ENCODE data around the gene PLOD2. TPM values are rescaled to one million over a fixed set of nuclear protein-coding genes. Genes with fewer than 3 reads are reported as not detected.

Gene PLOD2
- total RNA-seq, 1 donor from 2014 or later = 122 TPM

GRCh38 chr3:146052056-146052790, 108.8 kb downstream of the PLOD2 start:
- no peak for DNase-seq (ENCODE audit: extremely low read depth, low read depth, low spot score)

- no peak for DNase-seq (ENCODE audit: extremely low read depth, low read depth, low spot score)
These were observed 110.3 kb downstream of the PLOD2 start for GRCh38 chr3:146050691-146051090.

- no peak for DNase-seq (ENCODE audit: extremely low read depth, low read depth, low spot score)
These were observed 113.5 kb downstream of the PLOD2 start for GRCh38 chr3:146047485-146047884.

DNA sequence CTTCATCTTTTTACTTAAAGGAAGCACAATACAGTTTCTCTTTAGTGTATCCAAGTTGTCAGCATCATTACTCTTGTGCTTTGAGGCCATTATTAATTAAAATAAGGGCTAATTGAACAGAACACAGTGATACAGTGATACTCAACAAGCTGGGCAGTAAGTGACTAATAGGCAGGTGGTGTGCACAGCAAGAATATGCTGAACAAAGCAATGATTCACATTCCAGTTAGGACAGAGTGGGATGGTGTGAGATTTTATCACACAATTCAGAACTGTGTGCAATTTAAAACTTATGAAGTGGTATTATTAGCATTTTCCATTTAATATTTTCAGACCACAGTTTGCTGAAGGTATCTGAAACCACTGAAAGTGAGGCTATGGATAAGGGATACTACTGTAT, 116.9 kb downstream of the PLOD2 start:
- no peak for DNase-seq (ENCODE audit: extremely low read depth, low read depth, low spot score)

GRCh38 chr3:146040630-146041029, 120.4 kb downstream of the PLOD2 start:
- no peak for DNase-seq (ENCODE audit: extremely low read depth, low read depth, low spot score)

GRCh38 chr3:146037697-146038096, 123.3 kb downstream of the PLOD2 start:
- DNase-seq (ENCODE audit: extremely low read depth, low read depth, low spot score) = no peak

GRCh38 chr3:146036281-146036680, 124.7 kb downstream of the PLOD2 start:
- DNase-seq (ENCODE audit: extremely low read depth, low read depth, low spot score) = no peak

DNA sequence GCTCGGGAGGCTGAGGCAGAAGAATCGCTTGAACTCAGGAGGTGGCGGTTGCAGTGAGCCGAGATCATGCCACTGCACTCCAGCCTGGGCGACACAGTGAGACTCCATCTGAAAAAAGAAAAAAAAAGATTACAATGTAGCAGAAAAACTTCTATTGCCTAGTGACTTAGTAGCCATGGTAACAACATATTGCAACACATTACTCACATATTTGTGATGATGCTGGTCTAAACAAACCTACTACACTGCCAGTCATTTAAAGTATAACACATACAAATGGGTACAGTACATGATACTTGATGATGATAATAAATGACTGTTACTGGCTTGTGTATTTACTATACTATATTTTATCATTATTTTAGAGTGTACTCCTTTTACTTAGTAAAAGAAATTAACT, 125.6 kb downstream of the PLOD2 start:
- DNase-seq (ENCODE audit: extremely low read depth, low read depth, low spot score) = no peak

GRCh38 chr3:146033950-146034349, 127.0 kb downstream of the PLOD2 start:
- DNase-seq (ENCODE audit: extremely low read depth, low read depth, low spot score) = no peak

GRCh38 chr3:146026547-146026946, 134.4 kb downstream of the PLOD2 start:
- DNase-seq (ENCODE audit: extremely low read depth, low read depth, low spot score) = no peak

DNA sequence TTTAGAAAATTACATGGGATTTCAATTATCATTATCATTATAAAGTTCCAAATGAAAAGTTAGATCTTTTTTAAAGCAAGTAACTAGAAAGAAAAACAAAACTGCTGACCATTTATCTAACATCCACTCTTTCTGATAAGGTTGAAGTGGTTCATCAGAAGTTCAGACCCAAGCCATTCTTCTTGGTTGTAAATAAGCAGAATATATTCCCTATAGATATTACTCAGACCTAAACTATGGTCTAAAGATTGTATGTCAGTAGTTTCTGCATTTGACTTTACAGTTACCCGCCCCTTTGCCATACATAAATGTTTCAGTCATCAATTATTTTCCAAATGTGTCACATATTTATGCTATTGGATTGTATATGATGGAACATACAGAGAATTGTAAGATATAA, 136.7 kb downstream of the PLOD2 start:
- no peak for DNase-seq (ENCODE audit: extremely low read depth, low read depth, low spot score)

GRCh38 chr3:146020969-146021368, 140.0 kb downstream of the PLOD2 start:
- no peak for DNase-seq (ENCODE audit: extremely low read depth, low read depth, low spot score)

- DNase-seq (ENCODE audit: extremely low read depth, low read depth, low spot score) = no peak
These were observed 141.5 kb downstream of the PLOD2 start for GRCh38 chr3:146019508-146019907.

Other genes with a start within 250 kb of the PLOD2 start
- 56.9 and 61.9 TPM in 2 replicates for gene PLSCR4, start 89.9 kb upstream of the PLOD2 start, total RNA-seq